HEK293 (cell line): ENCODE results near the gene TTC9.

Experiments
- KLF1 ChIP-seq: fragments of 450-650 bp; formaldehyde crosslinking; IDR thresholded peaks from 2 replicates; pipeline ENCODE4 v1.5.1; 2016; ENCODE audit warnings: missing biosample characterization, missing genetic modification characterization
- SP2 ChIP-seq: fragments of 450-650 bp; formaldehyde crosslinking; IDR thresholded peaks from 2 replicates; pipeline ENCODE4 v1.5.1; 2016; ENCODE audit warnings: missing biosample characterization, missing genetic modification characterization
- TRIM28 ChIP-seq: IDR thresholded peaks from 2 replicates; pipeline ENCODE4 v1.6.1; 2011; ENCODE audit warnings: low read length, control low read depth, borderline replicate concordance
- WT1 ChIP-seq: fragments of 450-650 bp; formaldehyde crosslinking; IDR thresholded peaks from 2 replicates; pipeline ENCODE4 v1.5.1; 2016; ENCODE audit warnings: missing biosample characterization, missing genetic modification characterization
- YY1 ChIP-seq: fragments of 450-650 bp; formaldehyde crosslinking; IDR thresholded peaks from 2 replicates; pipeline ENCODE4 v1.5.1; 2018; ENCODE audit warnings: missing biosample characterization, missing genetic modification characterization
- YY2 ChIP-seq: fragments of 450-650 bp; formaldehyde crosslinking; IDR thresholded peaks from 2 replicates; pipeline ENCODE4 v1.5.1; 2016; ENCODE audit warnings: missing biosample characterization, missing genetic modification characterization
- ZBTB20 ChIP-seq: fragments of 450-650 bp; formaldehyde crosslinking; IDR thresholded peaks from 2 replicates; pipeline ENCODE4 v1.5.1; 2016; ENCODE audit warnings: missing biosample characterization, missing genetic modification characterization
- ZFP37 ChIP-seq: fragments of 450-650 bp; formaldehyde crosslinking; IDR thresholded peaks from 2 replicates; pipeline ENCODE4 v1.5.1; 2016; ENCODE audit warnings: missing biosample characterization, missing genetic modification characterization
- ZNF76 ChIP-seq: fragments of 450-650 bp; formaldehyde crosslinking; IDR thresholded peaks from 2 replicates; pipeline ENCODE4; 2016; ENCODE audit warnings: low read depth, missing biosample characterization, missing genetic modification characterization, borderline replicate concordance
- TF ChIP-seq, protein P1 (sequence below): fragments of 450-650 bp; formaldehyde crosslinking; IDR thresholded peaks from 2 replicates; pipeline ENCODE4 v1.5.1; 2016; ENCODE audit warnings: missing biosample characterization, missing genetic modification characterization
- TF ChIP-seq, protein P2 (sequence below): fragments of 450-650 bp; formaldehyde crosslinking; IDR thresholded peaks from 2 replicates; pipeline ENCODE4 v1.5.1; 2016; ENCODE audit warnings: missing biosample characterization, missing genetic modification characterization
- TF ChIP-seq, protein P3 (sequence below): fragments of 450-650 bp; formaldehyde crosslinking; IDR thresholded peaks from 2 replicates; pipeline ENCODE4 v1.5.1; 2016; ENCODE audit warnings: missing biosample characterization, missing genetic modification characterization

DNA sequence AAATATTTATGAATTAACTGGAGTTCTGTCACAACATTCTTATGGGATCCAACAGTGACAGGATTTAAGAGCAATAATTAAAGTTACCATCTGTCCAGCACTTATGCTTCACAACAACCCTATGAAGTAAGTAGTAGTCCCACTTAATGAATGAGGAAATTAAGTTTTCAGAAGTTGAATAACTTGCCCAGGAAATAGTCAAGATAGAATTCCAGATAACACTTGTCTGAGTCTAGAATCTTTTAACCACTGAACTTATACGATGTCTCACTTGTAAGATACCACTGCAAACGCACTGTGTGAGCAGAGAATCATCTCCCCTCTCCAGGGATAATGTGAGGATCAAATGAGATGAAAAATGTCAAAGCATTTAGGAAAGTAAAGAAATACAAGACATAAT, 3.3 kb upstream of the TTC9 start:
- no peak for TF ChIP-seq TRIM28
- TF ChIP-seq, protein P1, sequence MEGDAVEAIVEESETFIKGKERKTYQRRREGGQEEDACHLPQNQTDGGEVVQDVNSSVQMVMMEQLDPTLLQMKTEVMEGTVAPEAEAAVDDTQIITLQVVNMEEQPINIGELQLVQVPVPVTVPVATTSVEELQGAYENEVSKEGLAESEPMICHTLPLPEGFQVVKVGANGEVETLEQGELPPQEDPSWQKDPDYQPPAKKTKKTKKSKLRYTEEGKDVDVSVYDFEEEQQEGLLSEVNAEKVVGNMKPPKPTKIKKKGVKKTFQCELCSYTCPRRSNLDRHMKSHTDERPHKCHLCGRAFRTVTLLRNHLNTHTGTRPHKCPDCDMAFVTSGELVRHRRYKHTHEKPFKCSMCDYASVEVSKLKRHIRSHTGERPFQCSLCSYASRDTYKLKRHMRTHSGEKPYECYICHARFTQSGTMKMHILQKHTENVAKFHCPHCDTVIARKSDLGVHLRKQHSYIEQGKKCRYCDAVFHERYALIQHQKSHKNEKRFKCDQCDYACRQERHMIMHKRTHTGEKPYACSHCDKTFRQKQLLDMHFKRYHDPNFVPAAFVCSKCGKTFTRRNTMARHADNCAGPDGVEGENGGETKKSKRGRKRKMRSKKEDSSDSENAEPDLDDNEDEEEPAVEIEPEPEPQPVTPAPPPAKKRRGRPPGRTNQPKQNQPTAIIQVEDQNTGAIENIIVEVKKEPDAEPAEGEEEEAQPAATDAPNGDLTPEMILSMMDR: no peak
- TF ChIP-seq ZBTB20 (tag by site-specific recombination): no peak
- TF ChIP-seq, protein P2, sequence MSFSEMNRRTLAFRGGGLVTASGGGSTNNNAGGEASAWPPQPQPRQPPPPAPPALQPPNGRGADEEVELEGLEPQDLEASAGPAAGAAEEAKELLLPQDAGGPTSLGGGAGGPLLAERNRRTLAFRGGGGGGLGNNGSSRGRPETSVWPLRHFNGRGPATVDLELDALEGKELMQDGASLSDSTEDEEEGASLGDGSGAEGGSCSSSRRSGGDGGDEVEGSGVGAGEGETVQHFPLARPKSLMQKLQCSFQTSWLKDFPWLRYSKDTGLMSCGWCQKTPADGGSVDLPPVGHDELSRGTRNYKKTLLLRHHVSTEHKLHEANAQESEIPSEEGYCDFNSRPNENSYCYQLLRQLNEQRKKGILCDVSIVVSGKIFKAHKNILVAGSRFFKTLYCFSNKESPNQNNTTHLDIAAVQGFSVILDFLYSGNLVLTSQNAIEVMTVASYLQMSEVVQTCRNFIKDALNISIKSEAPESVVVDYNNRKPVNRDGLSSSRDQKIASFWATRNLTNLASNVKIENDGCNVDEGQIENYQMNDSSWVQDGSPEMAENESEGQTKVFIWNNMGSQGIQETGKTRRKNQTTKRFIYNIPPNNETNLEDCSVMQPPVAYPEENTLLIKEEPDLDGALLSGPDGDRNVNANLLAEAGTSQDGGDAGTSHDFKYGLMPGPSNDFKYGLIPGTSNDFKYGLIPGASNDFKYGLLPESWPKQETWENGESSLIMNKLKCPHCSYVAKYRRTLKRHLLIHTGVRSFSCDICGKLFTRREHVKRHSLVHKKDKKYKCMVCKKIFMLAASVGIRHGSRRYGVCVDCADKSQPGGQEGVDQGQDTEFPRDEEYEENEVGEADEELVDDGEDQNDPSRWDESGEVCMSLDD: no peak
- TF ChIP-seq YY1 (tag by site-specific recombination): no peak
- no peak for TF ChIP-seq WT1 (tag by site-specific recombination)
- TF ChIP-seq, protein P3, sequence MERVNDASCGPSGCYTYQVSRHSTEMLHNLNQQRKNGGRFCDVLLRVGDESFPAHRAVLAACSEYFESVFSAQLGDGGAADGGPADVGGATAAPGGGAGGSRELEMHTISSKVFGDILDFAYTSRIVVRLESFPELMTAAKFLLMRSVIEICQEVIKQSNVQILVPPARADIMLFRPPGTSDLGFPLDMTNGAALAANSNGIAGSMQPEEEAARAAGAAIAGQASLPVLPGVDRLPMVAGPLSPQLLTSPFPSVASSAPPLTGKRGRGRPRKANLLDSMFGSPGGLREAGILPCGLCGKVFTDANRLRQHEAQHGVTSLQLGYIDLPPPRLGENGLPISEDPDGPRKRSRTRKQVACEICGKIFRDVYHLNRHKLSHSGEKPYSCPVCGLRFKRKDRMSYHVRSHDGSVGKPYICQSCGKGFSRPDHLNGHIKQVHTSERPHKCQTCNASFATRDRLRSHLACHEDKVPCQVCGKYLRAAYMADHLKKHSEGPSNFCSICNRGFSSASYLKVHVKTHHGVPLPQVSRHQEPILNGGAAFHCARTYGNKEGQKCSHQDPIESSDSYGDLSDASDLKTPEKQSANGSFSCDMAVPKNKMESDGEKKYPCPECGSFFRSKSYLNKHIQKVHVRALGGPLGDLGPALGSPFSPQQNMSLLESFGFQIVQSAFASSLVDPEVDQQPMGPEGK (tag by site-specific recombination): no peak
- TF ChIP-seq ZNF76 (tag by site-specific recombination): no peak
- TF ChIP-seq YY2: no peak
- no peak for TF ChIP-seq ZFP37 (tag by site-specific recombination)
- TF ChIP-seq KLF1 (tag by site-specific recombination): no peak
- no peak for TF ChIP-seq SP2
